GM19468 (cell line): ENCODE measurements around the gene ING4.

Experiments
- ATAC-seq: cut with Tn5 transposase; IDR thresholded peaks from one replicate; pipeline ENCODE4 v1.9.1; 2021; ENCODE audit warnings: mild to moderate bottlenecking, moderate library complexity, moderate number of reproducible peaks; ENCODE audit not compliant: unreplicated experiment; ENCODE audit errors: extremely low read depth

The ING4 gene

GRCh38 chr12:6688999-6689882 is 26.3 kb upstream of the ING4 start, which contains the start of gene ZNF384:
ZNF384 (minus strand) TSS chr12:6689375; CDS start chr12:6679520, 9,855 bp downstream.
- ATAC-seq = peak; percentile 79

GRCh38 chr12:6688543-6688998 is 25.7 kb upstream of the ING4 start:
- no peak for ATAC-seq

GRCh38 chr12:6685814-6686213 is 22.9 kb upstream of the ING4 start:
- ATAC-seq = no peak

GRCh38 chr12:6684609-6685008 is 21.7 kb upstream of the ING4 start:
- no peak for ATAC-seq

DNA sequence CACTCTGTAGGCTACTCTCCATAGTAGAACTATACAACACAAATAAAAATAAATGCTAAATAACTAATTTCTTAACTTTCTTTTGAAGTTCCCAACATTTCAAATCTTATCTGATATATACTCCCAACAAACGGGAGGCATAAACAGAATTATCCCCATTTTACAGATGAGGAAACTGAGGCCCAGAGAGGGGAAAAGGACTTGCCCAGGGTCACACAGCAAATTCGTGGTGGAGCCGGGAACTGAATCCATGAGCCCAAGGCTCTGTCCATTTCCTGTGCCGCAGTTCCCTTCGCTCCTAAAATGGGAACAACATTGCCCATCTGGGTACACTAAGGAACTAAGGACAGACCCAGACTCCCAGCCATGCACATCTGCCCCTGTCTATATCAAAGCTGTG is 14.0 kb upstream of the ING4 start:
- no peak for ATAC-seq

GRCh38 chr12:6672143-6672542 is 9.2 kb upstream of the ING4 start:
- ATAC-seq = no peak

DNA sequence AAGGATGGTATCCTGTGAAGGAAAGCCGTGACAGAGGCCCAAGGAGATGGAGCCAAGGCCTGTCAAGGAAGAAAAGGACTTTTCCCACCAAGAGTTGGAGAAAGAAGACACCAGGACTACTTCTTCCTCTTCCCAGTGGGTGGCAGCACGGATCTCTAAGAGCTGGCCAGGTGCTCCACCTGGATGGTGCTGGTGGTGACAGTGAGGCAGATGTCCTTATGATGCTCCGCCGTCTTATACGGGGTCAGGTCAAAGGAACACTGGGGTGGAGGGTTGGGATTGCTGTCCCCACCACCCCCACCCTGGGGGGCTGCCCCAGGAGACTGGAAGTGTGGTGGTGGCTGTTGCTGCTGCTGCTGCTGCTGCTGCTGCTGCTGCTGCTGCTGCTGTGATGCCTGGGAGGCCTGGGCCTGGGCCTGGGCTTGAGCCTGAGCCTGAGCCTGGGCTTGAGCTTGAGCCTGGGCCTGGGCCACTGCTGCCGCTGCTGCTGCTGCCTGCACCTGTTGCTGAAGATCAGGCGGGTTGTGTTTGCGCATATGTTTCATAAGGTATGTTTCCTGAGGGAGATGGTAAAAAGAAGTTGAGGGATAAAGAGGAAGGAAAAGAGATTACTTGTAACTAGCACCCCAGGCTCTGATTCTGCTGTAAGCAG is 4.8 kb upstream of the ING4 start:
- no peak for ATAC-seq

DNA sequence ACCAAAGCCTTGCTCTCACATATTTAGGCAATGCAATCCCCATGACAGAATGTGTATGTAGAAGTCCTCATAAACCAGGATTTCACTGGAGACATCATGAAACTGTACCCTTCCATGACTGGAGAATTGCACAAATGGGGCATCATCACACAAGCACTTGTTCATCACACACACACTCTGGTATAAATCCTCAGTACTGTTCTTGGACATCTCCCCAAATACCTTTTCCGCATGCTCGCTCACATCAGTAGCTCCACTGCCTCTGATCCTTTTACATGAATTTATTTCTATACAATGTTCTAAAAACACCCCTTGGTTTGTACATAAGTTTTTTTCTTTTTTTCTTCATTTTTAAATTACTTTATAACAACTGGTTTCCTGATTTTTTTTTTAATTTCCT is 3.3 kb upstream of the ING4 start:
- no peak for ATAC-seq

DNA sequence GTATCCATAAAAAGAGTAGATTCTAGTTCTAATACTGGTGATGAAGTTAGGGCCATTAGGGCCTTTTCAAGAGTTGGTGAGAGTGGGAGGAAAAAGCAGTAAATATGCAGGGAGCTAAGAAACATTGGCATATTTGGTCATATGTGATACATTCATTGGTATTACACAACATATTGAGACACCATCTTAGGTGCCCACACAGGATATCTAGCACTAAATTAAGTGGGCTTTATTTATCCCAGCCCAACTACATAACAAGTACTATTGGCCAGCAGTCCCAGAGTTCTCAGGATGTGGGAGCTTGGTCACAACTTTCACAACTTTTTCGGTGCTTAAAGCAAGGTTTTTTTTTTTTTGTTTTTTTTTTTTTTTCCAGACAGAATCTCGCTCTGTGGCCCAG is 2.0 kb upstream of the ING4 start:
- no peak for ATAC-seq

DNA sequence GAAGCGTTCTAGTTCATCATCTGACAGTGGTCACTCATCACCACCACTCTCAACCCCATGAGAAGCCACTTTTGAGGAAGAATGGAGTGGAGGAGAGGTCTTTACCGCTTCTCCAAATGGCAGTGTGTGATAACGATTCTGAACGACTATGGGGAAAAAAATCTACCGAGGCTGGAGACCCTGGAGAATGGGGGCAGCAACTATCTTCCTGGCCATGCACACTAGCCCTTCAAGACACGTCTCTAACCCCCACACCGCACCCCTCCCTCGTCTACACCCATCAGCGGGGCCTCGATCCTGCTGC is 365 bp downstream of the ING4 start:
- ATAC-seq = no peak

DNA sequence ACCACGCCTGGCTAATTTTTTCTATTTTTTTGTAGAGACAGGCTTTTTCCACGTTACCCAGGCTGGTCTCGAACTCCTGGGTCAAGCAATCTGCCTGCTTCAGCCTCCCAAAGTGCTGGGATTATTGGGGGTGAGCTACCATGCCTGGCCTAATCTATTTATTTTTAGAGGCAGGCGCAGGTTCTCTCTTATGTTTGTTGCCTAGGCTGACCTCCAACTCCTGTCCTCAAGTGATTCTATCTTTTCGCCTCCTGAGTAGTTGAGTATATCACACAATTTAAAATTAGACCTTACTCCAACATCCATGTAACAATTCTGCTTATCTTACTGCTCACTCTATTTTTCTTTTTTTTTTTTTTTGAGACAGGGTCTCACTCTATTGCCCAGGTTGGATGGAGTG is 8.9 kb downstream of the ING4 start:
- ATAC-seq = no peak

- ATAC-seq = no peak
These were observed 9.6 kb downstream of the ING4 start for GRCh38 chr12:6653342-6653741.

DNA sequence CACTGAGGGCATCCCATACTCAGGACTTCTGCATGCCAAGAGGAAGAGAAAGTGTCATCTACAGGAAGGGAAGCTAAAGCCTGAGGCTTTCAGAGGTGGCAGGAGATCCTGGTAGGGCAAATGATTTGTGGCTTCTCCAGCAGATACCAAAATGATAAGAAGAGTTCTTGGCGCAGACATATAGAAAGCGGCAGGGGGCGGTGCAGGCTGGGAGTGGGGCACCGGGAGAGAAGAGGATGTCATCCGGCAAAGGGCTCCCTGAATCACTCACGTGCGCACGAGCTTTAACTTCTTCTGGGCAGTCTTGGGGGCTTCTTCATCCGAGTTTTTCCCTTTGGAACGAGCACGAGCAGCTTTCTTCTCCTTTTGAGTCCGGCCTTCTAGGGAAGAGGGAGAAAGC is 10.5 kb downstream of the ING4 start:
- no peak for ATAC-seq

GRCh38 chr12:6650832-6651231 is 12.1 kb downstream of the ING4 start:
- ATAC-seq = no peak

DNA sequence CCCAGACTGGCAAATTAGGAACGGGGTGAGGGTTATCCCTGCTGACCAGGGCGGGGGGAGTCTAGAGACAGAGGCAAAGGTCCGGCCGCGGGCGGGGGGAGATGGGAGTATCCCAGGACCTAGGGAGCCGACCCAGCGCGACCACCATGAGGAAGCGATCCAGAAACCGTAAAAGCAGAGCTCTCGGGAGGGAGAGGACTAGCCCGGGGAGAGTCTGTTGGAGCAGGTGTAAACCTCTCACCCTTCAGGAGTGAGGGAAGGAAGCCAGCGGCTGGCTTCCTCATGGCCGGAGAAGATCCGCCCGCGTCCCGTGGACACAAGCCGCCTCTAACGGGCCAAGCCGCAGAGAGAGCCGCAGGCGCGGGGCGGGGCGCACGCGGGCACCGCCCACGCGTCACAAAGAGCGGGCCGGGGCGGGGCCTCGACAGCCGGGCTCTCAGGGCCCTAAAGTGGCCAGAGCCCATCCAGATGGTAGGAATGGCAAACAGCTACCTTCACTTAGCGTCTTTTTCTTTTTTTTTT is 15.8 kb downstream of the ING4 start, which contains the start of gene ACRBP:
TSS of gene ACRBP (minus strand) at position 350 of the 522 bp plus-strand sequence. CDS start at position 284, 66 bp downstream.
- no peak for ATAC-seq

DNA sequence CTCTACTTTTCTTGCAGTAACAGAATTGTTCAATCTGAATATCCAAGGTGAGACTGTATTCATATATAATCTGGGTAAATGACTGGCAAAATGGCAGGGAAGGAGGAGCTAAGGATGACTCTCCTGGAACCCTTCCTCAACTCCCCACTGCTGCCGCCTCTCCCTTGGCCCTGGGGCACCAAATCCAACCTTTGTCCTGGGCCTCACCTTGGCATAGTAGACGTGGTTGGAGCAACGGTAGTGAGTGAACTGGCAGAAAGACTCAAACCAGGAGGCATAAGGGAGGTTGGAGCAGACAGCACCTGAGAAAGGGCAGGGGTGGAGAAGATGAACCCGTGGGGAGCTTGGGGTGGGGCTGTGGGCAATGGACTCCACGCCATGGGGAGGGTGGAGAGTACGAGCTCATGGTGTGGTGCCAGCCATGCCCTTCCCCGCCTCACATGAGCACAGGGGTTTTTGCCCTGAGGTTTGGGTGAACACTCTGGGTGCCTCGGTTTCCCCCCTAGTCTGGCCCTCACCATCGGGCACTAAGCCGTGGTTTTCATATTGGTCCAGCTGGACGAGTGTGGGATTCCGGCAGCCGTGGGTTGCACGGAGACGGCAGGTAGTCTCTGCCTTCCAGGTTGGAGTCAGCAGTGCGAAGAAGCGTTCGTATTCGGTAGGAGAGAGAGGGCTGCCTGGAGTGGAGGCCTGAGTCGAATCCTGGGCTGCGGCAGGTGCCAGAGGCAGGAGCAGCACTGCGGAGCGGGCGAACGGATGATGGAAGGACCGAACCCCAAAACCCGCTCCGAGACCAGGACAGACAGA is 16.4 kb downstream of the ING4 start:
- ATAC-seq = no peak

- ATAC-seq = no peak
These were observed 18.0 kb downstream of the ING4 start for GRCh38 chr12:6644903-6645302.

GRCh38 chr12:6644257-6644596 is 18.7 kb downstream of the ING4 start:
- no peak for ATAC-seq

DNA sequence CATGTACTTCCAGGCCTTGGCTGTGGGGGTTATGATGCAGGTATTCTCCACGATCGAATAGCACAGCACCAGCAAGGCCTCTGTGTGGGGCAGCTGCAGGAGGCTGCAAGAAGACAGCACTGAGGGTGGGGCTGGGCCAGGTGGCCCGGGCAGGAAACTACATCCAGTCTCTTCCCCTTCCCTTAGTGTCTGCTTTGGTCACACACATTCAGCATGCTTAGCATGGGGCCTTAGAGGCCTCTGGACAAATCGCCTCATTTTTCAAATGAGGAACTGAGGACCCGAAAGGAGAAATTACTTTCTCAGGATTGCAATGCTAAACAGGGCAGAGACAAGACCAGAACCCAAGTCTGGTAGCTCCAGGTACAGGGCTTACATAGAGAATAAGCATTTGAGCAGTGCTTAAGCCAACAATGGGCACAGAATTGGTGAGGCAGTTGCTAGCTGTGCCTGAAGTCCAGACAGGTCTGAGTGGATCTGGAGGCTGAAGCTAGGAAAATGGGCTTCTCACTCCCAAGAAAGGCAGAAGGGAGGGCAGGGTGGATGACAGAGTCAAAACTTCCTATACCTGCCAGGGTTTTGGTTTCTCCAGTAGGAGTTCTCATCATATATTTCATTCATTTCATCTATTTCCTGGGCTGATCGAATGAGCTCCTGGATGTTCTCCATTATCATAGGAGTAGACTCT is 19.2 kb downstream of the ING4 start:
- ATAC-seq = no peak

- ATAC-seq = no peak
These were observed 21.8 kb downstream of the ING4 start for GRCh38 chr12:6641131-6641530.
